HEK293 (cell line): ENCODE data around the gene TPP1.
A peak's percentile ranks its signal among the peaks of the same experiment; 100 is the strongest.

ENCODE experiments used
- AEBP2 ChIP-seq: fragments of 450-650 bp; formaldehyde crosslinking; IDR thresholded peaks from 2 replicates; pipeline ENCODE4 v1.5.1; 2016; ENCODE audit warnings: missing biosample characterization, missing genetic modification characterization, borderline replicate concordance
- KLF10 ChIP-seq: fragments of 450-650 bp; IDR thresholded peaks from 2 replicates; pipeline ENCODE4 v1.5.1; 2018; ENCODE audit warnings: missing biosample characterization, mild to moderate bottlenecking, missing genetic modification characterization
- KLF17 ChIP-seq: fragments of 450-650 bp; formaldehyde crosslinking; IDR thresholded peaks from 2 replicates; pipeline ENCODE4 v1.5.1; 2016; ENCODE audit warnings: missing biosample characterization, missing genetic modification characterization
- KLF8 ChIP-seq: fragments of 450-650 bp; formaldehyde crosslinking; IDR thresholded peaks from 2 replicates; pipeline ENCODE4 v1.5.1; 2016; ENCODE audit warnings: missing biosample characterization, missing genetic modification characterization
- PRDM10 ChIP-seq: fragments of 450-650 bp; formaldehyde crosslinking; IDR thresholded peaks from 2 replicates; pipeline ENCODE4 v1.5.1; 2016; ENCODE audit warnings: missing biosample characterization, missing genetic modification characterization
- SP2 ChIP-seq: fragments of 450-650 bp; formaldehyde crosslinking; IDR thresholded peaks from 2 replicates; pipeline ENCODE4 v1.5.1; 2016; ENCODE audit warnings: missing biosample characterization, missing genetic modification characterization
- SP3 ChIP-seq: fragments of 450-650 bp; formaldehyde crosslinking; IDR thresholded peaks from 2 replicates; pipeline ENCODE4 v1.5.1; 2016; ENCODE audit warnings: missing biosample characterization, missing genetic modification characterization
- SP7 ChIP-seq: fragments of 450-650 bp; formaldehyde crosslinking; IDR thresholded peaks from 2 replicates; pipeline ENCODE4 v1.5.1; 2016; ENCODE audit warnings: missing biosample characterization, missing genetic modification characterization
- WT1 ChIP-seq: fragments of 450-650 bp; formaldehyde crosslinking; IDR thresholded peaks from 2 replicates; pipeline ENCODE4 v1.5.1; 2016; ENCODE audit warnings: missing biosample characterization, missing genetic modification characterization
- ZBTB11 ChIP-seq: fragments of 450-650 bp; formaldehyde crosslinking; conservative IDR thresholded peaks from 2 replicates; pipeline ENCODE4 v1.5.1; 2016; ENCODE audit warnings: low read depth, missing biosample characterization, missing genetic modification characterization
- ZBTB17 ChIP-seq: fragments of 450-650 bp; formaldehyde crosslinking; IDR thresholded peaks from 2 replicates; pipeline ENCODE4 v1.5.1; 2016; ENCODE audit warnings: missing biosample characterization, missing genetic modification characterization
- ZBTB20 ChIP-seq: fragments of 450-650 bp; formaldehyde crosslinking; IDR thresholded peaks from 2 replicates; pipeline ENCODE4 v1.5.1; 2016; ENCODE audit warnings: missing biosample characterization, missing genetic modification characterization
- ZNF169 ChIP-seq: fragments of 450-650 bp; formaldehyde crosslinking; IDR thresholded peaks from 2 replicates; pipeline ENCODE4 v1.5.1; 2016; ENCODE audit warnings: missing biosample characterization, missing genetic modification characterization
- ZNF239 ChIP-seq: fragments of 450-650 bp; formaldehyde crosslinking; IDR thresholded peaks from 2 replicates; pipeline ENCODE4 v1.5.1; 2016; ENCODE audit warnings: missing biosample characterization, missing genetic modification characterization
- ZNF335 ChIP-seq: fragments of 450-650 bp; formaldehyde crosslinking; conservative IDR thresholded peaks from 2 replicates; pipeline ENCODE4 v1.5.1; 2016; ENCODE audit warnings: missing biosample characterization, missing genetic modification characterization
- ZNF416 ChIP-seq: fragments of 450-650 bp; formaldehyde crosslinking; IDR thresholded peaks from 2 replicates; pipeline ENCODE4 v1.5.1; 2016; ENCODE audit warnings: missing biosample characterization, missing genetic modification characterization
- ZNF423 ChIP-seq: fragments of 450-650 bp; formaldehyde crosslinking; IDR thresholded peaks from 2 replicates; pipeline ENCODE4 v1.5.1; 2016; ENCODE audit warnings: missing biosample characterization, missing genetic modification characterization
- ZNF596 ChIP-seq: fragments of 450-650 bp; IDR thresholded peaks from 2 replicates; pipeline ENCODE4 v1.5.0; 2018; ENCODE audit warnings: missing biosample characterization, mild to moderate bottlenecking, missing genetic modification characterization, moderate library complexity
- ZNF623 ChIP-seq: fragments of 450-650 bp; formaldehyde crosslinking; IDR thresholded peaks from 2 replicates; pipeline ENCODE4 v1.5.1; 2016; ENCODE audit warnings: missing biosample characterization, missing genetic modification characterization
- ZNF626 ChIP-seq: fragments of 450-650 bp; sonication (Bioruptor Pico); formaldehyde crosslinking; IDR thresholded peaks from 2 replicates; pipeline ENCODE4 v1.5.1; 2018; ENCODE audit warnings: missing biosample characterization, missing genetic modification characterization, inconsistent platforms
- ZNF629 ChIP-seq: fragments of 450-650 bp; formaldehyde crosslinking; IDR thresholded peaks from 2 replicates; pipeline ENCODE4 v1.5.1; 2017; ENCODE audit warnings: missing biosample characterization, missing genetic modification characterization
- ZNF645 ChIP-seq: fragments of 450-650 bp; formaldehyde crosslinking; IDR thresholded peaks from 2 replicates; pipeline ENCODE4; 2016; ENCODE audit warnings: missing biosample characterization, missing genetic modification characterization
- ZNF768 ChIP-seq: fragments of 450-650 bp; formaldehyde crosslinking; IDR thresholded peaks from 2 replicates; pipeline ENCODE4 v1.5.1; 2018; ENCODE audit warnings: missing biosample characterization, mild to moderate bottlenecking, missing genetic modification characterization
- ZXDB ChIP-seq: fragments of 450-650 bp; formaldehyde crosslinking; IDR thresholded peaks from 2 replicates; pipeline ENCODE4 v1.5.1; 2016; ENCODE audit warnings: missing biosample characterization, missing genetic modification characterization
- TF ChIP-seq, protein P1 (sequence below): fragments of 450-650 bp; formaldehyde crosslinking; IDR thresholded peaks from 2 replicates; pipeline ENCODE4 v1.5.1; 2016; ENCODE audit warnings: missing biosample characterization, missing genetic modification characterization
- TF ChIP-seq, protein P2 (sequence below): fragments of 450-650 bp; formaldehyde crosslinking; IDR thresholded peaks from 2 replicates; pipeline ENCODE4 v1.5.1; 2017; ENCODE audit warnings: missing biosample characterization, missing genetic modification characterization

The TPP1 gene

GRCh38 chr11:6606471-6607189, 12.6 kb downstream of the TPP1 start (continued):
- no peak for TF ChIP-seq ZNF423 (tag by site-specific recombination)
- no peak for TF ChIP-seq ZNF623 (tag by site-specific recombination)
- TF ChIP-seq ZNF629 (tag by site-specific recombination), result peak; percentile 38; the same call in 1 of the 2 replicates
- TF ChIP-seq WT1 (tag by site-specific recombination), result no peak
- TF ChIP-seq, protein P1, sequence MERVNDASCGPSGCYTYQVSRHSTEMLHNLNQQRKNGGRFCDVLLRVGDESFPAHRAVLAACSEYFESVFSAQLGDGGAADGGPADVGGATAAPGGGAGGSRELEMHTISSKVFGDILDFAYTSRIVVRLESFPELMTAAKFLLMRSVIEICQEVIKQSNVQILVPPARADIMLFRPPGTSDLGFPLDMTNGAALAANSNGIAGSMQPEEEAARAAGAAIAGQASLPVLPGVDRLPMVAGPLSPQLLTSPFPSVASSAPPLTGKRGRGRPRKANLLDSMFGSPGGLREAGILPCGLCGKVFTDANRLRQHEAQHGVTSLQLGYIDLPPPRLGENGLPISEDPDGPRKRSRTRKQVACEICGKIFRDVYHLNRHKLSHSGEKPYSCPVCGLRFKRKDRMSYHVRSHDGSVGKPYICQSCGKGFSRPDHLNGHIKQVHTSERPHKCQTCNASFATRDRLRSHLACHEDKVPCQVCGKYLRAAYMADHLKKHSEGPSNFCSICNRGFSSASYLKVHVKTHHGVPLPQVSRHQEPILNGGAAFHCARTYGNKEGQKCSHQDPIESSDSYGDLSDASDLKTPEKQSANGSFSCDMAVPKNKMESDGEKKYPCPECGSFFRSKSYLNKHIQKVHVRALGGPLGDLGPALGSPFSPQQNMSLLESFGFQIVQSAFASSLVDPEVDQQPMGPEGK (tag by site-specific recombination), result 0 out of 2 replicates have a peak, but pooled peaks have one; percentile 37
- no peak for TF ChIP-seq KLF17 (tag by site-specific recombination)
- TF ChIP-seq KLF10 (tag by site-specific recombination), result peak; percentile 76
- TF ChIP-seq ZNF645 (tag by site-specific recombination), result no peak
- TF ChIP-seq ZNF416 (tag by site-specific recombination), result no peak
- TF ChIP-seq ZNF335, result peak; percentile 88
- TF ChIP-seq ZXDB (tag by site-specific recombination), result peak; percentile 69
- peak; percentile 84 for TF ChIP-seq SP2 (tag by site-specific recombination)
- TF ChIP-seq ZNF768, result no peak
- peak; percentile 28; the same call in 1 of the 2 replicates for TF ChIP-seq ZBTB11 (tag by site-specific recombination)
- TF ChIP-seq SP3 (tag by site-specific recombination), result peak; percentile 73
- TF ChIP-seq, protein P2, sequence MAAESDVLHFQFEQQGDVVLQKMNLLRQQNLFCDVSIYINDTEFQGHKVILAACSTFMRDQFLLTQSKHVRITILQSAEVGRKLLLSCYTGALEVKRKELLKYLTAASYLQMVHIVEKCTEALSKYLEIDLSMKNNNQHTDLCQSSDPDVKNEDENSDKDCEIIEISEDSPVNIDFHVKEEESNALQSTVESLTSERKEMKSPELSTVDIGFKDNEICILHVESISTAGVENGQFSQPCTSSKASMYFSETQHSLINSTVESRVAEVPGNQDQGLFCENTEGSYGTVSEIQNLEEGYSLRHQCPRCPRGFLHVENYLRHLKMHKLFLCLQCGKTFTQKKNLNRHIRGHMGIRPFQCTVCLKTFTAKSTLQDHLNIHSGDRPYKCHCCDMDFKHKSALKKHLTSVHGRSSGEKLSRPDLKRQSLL (tag by site-specific recombination), result 0 out of 2 replicates have a peak, but pooled peaks have one; percentile 42
- peak; percentile 96 for TF ChIP-seq ZBTB20 (tag by site-specific recombination)
- TF ChIP-seq PRDM10 (tag by site-specific recombination), result peak; percentile 79
- TF ChIP-seq ZNF596, result no peak
- TF ChIP-seq KLF8 (tag by site-specific recombination), result 0 out of 2 replicates have a peak, but pooled peaks have one; percentile 42
- TF ChIP-seq ZNF626, result no peak
- no peak for TF ChIP-seq ZNF239
- TF ChIP-seq SP7 (tag by site-specific recombination), result peak; percentile 31; the same call in 1 of the 2 replicates
- TF ChIP-seq ZBTB17 (tag by site-specific recombination), result peak; percentile 81
- no peak for TF ChIP-seq AEBP2 (tag by site-specific recombination)
- TF ChIP-seq ZNF169 (tag by site-specific recombination), result no peak
- TF ChIP-seq, all 188 proteins: peak for 16
